ENCODE measurements around the gene LIX1L.
"Not testable (repeated sequence)": the region's sequence is repeated elsewhere in the genome, so short reads cannot be mapped to it uniquely, and the experiment has no call there.

The LIX1L gene

DNA sequence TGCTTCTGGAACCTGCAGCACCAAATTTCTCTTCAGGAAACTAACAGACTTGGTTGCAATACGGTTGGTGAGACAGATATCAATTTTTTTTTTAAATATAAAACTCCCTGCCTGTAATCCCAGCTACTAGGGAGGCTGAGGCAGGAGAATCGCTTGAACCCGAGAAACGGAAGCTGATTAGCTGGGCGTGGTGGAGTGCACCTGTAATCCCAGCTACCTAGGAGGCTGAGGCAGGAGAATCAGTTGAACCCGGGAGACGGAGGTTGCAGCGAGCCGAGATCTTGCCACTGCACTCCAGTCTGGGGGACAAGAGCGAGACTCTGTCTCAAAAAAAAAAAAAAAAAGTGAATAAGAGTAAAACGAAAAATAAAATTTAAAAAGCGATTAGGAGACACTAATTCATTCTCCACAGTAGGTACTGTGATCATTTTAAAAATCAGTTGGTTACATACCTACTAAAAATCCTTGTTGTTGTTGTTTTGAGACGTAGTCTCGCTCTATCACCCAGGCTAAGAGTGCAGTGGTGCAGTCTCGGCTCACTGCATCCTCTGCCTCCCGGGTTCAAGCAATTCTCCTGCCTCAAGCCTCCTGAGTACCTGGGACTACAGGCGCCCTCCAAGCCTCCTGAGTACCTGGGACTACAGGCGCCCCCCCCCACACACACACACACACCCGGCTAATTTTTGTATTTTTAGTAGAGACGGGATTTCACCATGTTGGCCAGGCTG lies 29.7 kb downstream of the LIX1L start:
- no peak for DNase-seq

DNA sequence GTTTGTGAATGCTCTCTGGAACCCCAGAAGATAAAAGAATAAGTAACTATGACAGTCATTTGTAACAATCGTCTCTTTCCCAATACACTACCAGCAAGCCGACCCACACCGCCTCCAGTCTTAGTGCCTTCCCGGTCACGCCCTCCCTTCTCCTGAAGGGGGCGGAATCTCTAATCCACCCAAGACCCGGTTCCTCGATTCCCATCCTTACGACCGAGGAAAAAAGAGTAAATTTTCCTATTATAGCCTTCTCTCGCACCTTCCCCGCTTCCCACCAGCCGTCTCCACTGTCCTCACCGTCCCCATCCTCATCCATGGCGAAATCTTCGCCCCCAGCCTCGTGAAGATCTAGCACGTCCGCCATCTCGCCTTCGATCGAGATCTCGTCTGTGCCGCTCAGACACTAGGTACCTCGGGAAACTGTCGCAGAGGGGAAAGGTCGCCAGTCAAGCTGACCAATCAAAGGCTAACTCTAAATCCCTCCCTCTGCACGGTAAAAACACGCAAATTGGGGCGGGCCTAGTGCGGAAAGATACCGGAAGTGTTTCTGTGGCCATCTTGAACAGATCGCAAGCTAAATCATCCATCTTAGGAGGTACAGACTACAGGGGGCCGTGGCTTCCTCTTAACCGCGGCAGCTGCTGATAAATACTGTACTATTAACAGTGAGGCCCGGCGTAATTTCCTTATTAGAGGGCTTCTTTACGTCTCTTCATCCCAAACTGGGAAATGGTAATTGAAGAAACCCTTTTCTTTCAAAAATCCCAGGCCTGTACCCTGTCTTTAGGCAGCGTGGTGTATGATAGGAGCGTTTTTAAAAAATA lies 30.5 kb downstream of the LIX1L start, which contains the start of gene RBM8A:
Gene RBM8A (minus strand): TSS at position 422 of the 824 bp plus-strand sequence. CDS start 58 bp downstream, at position 364.
- peak; percentile 98 for DNase-seq

DNA sequence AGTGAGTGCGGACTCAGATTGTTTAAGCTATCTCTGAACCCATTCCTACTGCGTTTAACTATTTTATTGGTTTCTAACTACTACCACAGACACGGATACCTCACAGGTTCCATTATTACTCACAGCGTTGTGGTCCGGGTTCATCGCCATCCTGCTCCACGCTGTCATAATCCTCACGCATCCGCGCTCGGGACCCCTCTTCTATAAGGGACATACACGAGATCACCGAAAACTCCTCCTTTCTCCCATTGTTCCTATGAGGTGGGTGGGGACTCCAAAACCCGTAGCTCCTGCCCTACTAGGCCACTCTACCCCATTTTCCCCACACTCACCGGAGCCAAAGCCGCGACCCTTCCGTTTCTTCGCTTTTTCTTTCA lies 31.1 kb downstream of the LIX1L start:
- no peak for DNase-seq

DNA sequence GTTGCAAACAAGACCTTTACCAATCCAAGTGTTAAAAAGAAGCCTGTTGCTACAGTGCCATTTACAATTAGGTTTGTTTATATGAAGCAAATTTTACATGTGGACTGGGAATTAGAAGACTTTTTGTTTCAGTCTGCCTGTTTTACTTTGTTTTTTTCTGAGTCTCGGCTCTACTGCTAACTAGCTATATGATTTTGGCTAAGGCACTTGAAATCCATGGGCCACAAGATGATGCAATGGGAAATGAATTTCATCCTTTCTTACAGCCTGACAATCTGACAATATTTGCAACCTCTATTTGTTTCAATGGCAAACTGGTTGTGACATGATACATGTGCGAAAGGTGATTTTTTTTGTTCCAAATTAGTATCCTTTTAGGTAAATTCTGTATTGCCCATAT lies 35.6 kb downstream of the LIX1L start:
- no peak for DNase-seq

DNA sequence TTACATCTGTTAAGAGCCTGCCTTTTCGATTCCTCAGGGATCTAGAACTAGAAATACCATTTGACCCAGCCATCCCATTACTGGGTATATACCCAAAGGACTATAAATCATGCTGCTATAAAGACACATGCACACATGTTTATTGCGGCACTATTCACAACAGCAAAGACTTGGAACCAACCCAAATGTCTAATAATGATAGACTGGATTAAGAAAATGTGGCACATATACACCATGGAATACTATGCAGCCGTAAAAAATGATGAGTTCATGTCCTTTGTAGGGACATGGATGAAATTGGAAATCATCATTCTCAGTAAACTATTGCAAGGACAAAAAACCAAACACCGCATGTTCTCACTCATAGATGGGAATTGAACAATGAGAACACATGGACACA lies 37.5 kb downstream of the LIX1L start:
- not testable (repeated sequence) for DNase-seq

DNA sequence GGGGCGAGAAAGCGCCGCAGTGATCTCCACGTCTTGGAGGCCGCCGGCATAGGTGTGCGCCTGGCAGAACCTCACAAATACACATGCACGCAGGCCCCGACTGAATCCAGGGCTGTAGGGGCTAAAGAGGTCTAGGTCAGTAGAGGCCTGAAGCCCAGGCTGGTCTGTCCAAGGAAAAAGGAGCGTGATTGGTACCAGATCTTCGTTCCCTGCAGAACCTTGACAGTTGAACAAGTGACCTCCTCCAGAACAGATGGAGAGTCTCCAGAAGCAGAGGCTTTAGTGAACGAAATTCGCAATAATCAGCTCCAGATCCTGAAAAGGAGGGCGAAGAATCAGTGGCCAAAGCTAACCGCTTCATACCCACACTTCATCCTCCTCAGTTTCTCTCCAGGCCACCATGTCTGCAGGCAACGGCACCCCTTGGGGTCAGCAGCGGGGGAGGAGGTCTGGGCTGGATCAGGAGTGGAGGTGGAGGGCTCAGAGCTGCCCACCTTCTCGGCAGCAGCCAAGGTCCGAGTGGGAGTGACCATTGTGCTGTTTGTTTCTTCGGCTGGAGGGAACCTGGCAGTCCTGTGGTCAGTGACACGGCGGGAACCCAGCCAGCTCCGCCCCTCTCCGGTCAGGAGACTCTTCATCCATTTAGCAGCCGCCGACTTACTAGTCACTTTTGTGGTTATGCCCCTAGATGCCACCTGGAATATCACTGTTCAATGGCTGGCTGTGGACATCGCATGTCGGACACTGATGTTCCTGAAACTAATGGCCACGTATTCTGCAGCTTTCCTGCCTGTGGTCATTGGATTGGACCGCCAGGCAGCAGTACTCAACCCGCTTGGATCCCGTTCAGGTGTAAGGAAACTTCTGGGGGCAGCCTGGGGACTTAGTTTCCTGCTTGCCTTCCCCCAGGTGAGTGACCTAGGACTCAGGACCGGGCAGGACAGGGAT lies 38.6 kb downstream of the LIX1L start:
- DNase-seq, result no peak

DNA sequence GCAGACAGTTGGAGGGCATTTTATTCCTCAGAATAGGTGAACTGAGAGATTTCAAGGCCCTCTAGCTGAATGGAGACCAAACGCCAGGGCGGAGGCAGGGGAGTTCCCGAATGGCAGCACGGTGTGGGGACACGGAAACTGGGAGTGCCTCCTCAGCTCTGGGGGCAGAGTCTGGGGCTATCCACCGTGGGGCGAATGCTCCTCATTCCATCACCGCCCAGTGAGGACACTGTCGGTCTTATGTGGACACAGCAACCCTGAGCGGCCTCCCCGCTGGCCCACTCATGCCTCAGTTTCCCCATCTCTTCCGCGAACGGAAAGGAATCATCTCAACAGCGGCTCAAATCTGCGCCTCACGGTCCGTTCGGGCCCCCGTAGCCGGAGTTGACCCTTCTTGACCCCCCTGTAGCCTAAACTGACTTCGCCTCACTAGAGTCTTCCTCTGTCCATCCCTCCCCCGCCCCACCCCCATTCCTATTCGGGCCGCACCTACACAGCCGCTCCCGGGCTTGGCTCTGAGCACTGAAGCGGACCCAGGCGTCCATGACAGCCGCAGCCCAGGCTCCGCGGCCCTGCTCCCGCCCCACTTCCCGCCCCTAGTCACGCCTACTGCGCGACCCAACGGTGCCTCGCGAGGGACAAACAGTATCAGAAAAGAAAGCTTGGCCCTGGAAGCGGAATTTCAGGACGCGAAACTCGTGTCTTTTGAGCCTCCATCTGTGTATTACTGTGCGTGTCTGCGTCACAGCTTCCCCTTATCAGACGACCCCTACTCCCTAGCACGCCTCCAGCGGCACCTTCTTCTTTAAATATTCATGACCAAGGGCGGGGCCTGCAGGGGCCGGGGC lies 39.4 kb downstream of the LIX1L start, which contains the start of gene PEX11B:
Gene PEX11B (minus strand): TSS at position 574 of the 848 bp plus-strand sequence. CDS start 29 bp downstream, at position 545.
- DNase-seq, result peak; percentile 80

DNA sequence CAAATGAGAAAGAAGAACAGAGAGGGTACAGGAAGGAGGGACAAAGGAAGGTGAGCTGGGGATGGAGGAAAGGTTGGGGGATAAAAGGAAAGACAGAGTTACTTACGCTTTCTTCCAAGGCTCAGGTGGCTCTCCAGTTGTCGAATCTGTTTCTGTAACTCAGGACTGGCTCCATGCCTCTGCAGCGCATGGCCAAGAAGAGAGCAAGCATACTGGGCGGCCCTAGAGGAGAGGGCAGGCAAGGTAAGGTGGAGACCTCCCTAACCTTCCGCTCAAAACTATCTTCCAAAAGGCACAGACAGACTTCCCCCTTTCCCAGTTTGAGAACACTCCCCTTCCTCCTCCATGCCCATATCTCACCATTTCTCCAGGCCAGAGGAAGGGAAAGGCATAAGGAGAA lies 40.2 kb downstream of the LIX1L start:
- DNase-seq, result no peak

DNA sequence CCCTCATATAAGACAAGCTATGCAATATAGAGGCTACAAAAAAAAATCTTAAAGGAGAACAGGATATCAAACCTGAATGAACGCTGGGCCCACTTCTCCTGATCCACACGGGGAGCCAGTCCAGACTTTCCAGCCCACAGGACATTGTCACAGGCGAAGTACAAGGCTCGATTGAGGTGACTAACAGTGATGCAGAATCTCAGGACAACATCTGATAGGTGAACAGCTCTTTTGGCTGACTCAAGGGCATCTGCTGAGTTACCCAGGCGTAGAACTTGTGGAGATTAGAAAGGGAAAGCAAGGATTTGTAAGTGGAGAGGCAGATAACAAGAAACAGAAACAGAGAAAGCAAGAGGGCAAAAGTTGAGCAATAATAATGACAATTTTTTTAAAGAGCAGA lies 41.1 kb downstream of the LIX1L start:
- no peak for DNase-seq

DNA sequence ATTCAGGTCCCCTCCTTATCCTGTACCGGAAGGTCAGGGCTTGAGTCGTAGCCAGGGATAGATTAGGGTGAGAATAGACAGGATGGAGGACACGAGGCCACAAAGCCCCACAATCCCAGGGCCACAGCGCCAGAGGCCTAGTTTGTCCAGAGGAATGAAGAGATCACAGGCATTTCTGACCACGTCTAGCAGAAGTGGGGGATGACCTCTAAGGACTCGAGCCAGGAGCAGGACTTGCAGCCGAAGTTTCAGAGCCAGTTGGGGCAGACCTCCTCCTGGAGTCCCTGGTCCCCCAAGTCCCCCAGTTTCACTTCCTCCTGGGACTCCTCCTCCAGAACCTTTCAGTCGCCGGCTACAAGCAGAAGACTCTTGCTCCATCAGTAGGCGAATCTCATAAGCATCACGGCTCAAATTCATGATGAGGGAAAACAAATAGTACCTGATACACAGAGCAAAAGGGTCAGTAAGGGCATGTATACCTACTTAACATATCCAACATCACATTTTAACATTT lies 45.6 kb downstream of the LIX1L start:
- DNase-seq, result no peak

DNA sequence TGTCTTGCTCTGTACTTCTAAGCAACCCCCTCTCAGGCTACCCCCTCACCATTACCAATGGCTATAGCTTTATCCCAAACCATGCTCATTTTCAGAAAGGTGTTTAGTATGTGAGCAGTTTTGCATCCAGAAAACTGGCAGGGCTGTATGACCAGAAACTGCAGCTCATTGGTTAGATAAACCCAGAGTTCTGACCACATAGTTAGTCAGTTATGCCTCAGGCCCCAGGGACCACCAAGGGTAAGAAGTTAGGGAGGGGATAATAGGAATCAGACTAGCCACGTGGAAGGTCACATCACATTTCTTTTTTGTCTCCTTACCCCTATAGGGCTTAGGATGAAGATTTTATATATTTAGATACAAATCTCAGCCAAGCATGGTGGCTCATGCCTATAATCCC lies 49.2 kb downstream of the LIX1L start:
- no peak for DNase-seq

DNA sequence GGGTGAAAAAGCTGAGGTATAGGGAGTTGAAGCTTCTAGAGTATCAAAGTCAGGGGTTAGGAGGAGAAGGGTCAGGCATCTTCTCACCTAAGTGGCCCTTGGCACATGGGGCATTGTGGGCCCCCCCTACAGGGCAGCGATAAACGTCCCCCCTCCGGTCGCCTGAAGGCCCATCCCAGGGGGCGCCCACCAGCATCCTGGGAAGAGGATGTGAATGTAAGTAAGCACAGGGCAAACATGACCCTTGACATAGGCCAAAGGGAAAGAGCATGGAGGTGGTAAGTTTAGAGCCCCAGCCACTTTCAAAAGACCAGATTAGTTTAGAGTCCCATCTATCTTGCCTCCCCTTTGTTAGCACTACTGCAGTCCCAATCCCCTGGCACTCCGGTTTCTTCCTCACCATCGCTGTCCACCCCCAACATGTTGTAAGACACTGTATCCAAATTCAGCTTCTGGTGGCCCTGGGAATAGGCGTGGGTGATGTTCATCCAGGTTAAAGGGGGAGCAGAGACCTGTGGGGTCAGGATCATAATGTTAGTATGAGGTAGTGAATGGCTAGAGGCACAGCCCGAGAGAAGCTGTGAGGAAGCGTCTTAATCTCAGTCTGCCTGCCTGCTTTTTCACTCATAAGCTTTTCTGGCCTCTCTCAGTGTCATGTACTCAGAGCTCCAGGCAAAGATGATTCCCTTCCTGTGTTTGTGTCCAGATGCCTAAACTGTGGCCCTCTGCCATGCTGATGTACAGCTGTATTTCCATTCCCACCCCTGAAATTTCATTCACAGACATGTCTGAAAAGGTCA lies 50.7 kb downstream of the LIX1L start:
- no peak for DNase-seq

DNA sequence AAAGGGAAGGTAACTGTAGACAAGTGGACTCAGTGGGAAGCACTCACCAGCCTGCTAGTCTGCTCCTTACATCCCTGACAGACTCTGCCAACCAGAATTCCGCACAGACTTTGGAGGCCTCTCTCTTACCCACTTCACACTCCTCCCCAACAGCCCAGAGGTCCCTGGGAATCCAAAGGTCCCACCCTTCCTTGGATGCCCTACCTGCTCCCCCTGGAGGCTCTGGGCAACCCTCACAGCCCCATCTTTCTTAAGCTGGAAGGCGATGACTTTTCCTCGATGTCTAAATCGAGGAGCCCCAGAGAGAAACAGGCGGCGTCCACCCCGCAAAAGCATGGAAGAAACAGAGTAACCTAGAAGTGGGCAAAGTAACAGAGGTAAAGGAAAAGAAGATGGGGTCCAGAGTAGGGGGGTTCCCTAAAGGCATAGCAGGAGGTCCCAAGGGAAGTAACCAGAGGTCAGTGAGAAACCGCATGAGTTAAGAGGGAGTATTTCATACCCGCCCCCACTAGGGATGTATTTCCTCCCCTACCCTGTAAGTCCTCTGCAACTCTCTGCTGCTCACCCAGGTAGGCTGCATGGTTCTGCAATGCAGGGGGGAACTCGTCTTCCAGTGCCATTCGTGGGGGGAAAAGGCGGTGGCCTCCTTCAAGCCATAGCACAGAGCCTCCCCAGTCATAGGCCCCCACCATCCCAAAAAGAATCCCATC lies 56.4 kb downstream of the LIX1L start:
- no peak for DNase-seq

DNA sequence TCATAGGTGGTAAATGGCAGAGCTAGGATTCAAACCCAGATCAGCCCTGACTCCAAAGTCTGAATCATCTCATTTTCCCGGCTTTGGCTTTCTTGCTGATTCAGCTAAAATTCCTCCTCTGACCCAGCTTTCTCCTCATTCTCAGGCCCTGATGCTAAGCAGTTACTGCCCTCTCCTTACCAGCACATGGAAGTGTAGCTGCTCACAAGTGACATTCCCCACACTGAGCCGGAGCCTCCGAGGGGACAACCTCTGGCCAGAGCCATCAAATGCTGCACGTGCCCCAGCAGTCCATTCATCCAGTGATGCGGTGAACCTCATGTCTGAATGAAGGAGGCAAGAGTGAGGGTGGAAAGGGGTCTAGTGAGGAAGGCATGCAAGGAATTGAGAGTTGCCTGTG lies 59.1 kb downstream of the LIX1L start:
- DNase-seq, result no peak

DNA sequence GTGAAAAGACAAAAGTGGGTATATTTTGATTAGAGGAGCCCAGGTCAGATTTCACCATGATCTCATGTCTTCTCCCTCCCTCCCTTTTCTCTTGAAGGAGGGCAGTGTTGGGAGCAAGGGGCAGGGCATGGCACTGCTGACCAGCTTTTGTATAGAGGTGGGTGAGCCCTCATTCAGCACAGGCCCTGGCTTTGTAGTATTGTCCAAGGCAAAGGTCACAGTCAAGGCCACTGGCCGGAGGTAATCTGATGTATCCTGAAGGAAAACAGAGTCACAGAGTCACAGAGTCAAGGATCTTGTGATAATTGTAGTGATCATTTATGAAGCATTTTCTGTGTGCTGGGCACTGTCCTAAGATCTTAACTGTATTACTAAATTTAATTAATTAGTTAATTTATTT lies 59.8 kb downstream of the LIX1L start:
- no peak for DNase-seq

DNA sequence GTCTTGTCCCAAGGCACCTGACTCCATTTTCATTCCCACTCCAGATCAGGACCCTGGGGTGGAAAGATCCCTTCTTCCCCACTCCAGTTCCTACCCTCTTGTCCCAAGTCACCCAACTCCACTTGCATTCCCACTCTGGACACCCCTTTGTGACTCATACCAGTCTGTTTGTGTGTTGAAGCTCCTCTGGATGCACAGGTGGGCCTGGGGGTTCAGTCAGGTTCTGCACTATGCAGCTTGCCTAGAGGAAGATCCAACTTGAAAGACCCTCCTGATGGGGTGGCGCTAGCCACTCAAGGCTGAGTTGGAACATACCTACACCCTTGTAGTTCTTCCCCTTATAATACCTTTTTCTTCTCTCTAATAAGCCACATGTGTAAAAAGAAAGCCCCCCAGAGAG lies 62.3 kb downstream of the LIX1L start:
- DNase-seq, result no peak

DNA sequence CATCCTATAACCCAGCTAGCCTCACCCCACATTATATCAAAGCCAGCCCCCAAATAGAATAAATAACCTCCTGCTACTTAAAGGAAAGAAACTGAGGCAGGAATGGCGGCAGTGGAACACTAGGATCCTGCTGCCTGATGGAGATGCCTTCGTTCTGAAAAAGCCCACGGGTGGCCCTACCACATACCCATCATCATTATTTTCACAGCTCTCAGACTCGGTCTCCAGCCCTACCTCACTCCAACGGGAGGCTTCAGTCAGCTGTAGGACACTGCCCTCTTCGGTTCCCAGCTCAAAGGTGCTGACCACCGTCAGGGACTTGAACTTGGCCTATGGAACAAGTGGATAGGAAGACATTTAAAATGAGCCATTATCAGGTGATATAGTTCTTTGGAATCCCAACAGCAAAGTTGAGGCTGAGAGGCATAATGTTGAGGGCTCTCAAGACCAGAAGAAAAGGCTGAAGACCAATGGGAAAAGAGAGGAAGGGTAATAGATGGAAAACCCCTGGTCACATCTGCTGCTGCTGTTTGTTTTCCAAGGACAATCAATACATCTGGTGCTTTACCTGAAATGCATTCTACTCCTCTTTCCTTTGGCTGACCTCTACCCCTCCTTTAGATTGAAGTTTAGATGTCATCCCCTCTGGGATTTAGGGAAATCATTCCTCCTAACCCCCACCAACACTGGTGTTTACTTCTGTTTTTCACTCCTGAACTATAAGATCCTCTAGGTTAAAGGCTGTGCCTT lies 64.3 kb downstream of the LIX1L start:
- no peak for DNase-seq

DNA sequence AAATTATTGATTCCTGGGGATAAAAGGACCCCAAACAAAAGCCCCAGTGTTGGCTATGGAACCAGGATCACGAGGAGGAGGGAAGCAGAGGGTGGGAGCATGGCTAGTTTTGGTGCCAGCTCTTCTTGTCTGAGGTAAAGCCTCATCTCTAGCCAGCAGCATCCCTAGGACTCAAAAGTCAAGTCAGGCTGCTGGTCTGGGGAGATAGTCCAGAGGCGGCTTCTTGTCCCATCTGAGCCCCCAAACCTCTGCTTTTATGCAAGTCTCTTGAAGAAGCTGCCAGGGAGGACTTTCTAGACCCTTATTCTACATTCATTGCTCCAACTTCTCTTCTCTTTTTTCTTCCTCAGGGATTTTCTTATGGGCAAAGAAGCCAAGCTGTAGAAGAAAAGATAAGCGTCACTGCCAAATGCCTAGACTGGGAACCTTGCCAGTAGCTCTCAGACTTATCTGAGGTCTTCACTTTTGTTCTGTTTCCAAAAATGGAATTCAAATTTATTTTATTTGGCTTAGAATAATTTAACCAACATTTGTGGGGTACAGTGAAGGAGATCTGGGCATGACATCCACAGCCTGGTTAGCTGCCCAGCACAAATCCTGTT lies 65.2 kb downstream of the LIX1L start:
- peak; percentile 20 for DNase-seq

Measured in DMS79 (cell line).